Transverse colon (tissue), 4 donors: Measurements from ENCODE around the gene KREMEN2.

Source experiments
- CTCF ChIP-seq, 5 experiments: fragments of 200-600 bp in 3 of 5; fragments of 450-650 bp in 2 of 5; sonication (generic) in 3 of 5; IDR thresholded peaks; 1 replicate in 2 of 5; 2 replicates in 3 of 5; pipeline ENCODE4 v1.5.1; 2016 to 2017; ENCODE audit warnings: antibody characterized with exemption in 5 of 5, inconsistent platforms in 3 of 5, mild to moderate bottlenecking in 2 of 5, moderate library complexity in 1 of 5
- EP300 ChIP-seq: sonication (generic); formaldehyde crosslinking; IDR thresholded peaks from one replicate; pipeline ENCODE4 v1.6.1; 2017; ENCODE audit warnings: antibody characterized with exemption, low read depth
- POLR2A ChIP-seq: fragments of 450-650 bp; IDR thresholded peaks from one replicate; pipeline ENCODE4 v1.6.1; 2016; ENCODE audit warnings: antibody characterized with exemption, mild to moderate bottlenecking, moderate library complexity
- POLR2AphosphoS5 ChIP-seq, 3 donors: sonication (generic); formaldehyde crosslinking; IDR thresholded peaks; one replicate each; pipeline ENCODE4 v1.6.1; 2016; ENCODE audit warnings: antibody characterized with exemption in 3 of 3

- TF ChIP-seq CTCF (IDR thresholded peaks at IDR 0.05), result no peak
- TF ChIP-seq POLR2AphosphoS5 (IDR thresholded peaks at IDR 0.05), result no peak
- TF ChIP-seq POLR2A, result no peak
- no peak for TF ChIP-seq EP300
These were observed 37.2 kb downstream of the KREMEN2 start for GRCh38 chr16:3001316-3001715.
